Central memory CD8-positive, alpha-beta T cell (primary cell): ENCODE measurements around the gene KAZN.

Experiments used
- ATAC-seq: fragments of 150-1000 bp; cut with Tn5 transposase; replicated peaks from 2 replicates; pipeline ENCODE4 v1.10.0; 2022; ENCODE audit warnings: mild to moderate bottlenecking, moderate FRiP score, moderate number of reproducible peaks; ENCODE audit not compliant: poor library complexity, severe bottlenecking; ENCODE audit errors: extremely low read depth
- DNase-seq, 2 donors: peaks; one replicate each; pipeline ENCODE4 v3.0.0; 2021; ENCODE audit warnings: low spot score in 2 of 2
- H3K27ac Mint-ChIP-seq: one replicate; pipeline ENCODE4 v1.8.0; 2022; ENCODE audit warnings: low read depth, mild to moderate bottlenecking, moderate library complexity, mixed read lengths
- H3K27me3 Mint-ChIP-seq: one replicate; pipeline ENCODE4 v1.8.0; 2022; ENCODE audit warnings: mixed read lengths
- H3K36me3 Mint-ChIP-seq: one replicate; pipeline ENCODE4 v1.8.0; 2022; ENCODE audit warnings: mild to moderate bottlenecking, moderate library complexity, mixed read lengths; ENCODE audit not compliant: insufficient read depth
- H3K4me1 Mint-ChIP-seq: one replicate; pipeline ENCODE4 v1.8.0; 2022; ENCODE audit warnings: mixed read lengths
- H3K4me3 Mint-ChIP-seq: one replicate; pipeline ENCODE4 v1.8.0; 2022; ENCODE audit warnings: mild to moderate bottlenecking, moderate library complexity, mixed read lengths
- H3K9me3 Mint-ChIP-seq: one replicate; pipeline ENCODE4 v1.8.0; 2022; ENCODE audit warnings: mixed read lengths

KAZN gene

DNA sequence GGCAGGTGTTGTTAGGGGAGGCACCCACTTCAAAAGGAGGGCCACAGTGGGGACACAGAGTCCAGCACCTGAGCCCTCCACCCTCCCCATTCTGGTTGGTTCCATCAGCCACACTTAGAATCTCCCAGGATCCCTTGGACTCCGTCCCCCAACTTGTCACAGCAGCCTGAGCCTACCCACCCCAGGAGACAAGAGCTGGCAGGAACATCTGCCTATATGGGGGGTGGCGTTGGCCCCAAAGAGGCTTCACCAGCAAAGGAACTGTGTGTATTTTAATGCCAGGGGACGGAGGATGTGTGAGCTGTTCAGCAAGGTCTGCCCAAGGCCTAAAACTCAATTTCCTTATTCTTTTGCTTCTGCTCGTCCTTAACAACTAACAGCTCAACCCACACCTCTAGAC lies 468.7 kb downstream of the KAZN start:
- DNase-seq (no peak), ATAC-seq (no peak)
- peaks cover 3% of the 10 kb centered on the region for H3K36me3 Mint-ChIP-seq
- H3K9me3 Mint-ChIP-seq: no peaks in the 10 kb centered on the region
- H3K27me3 Mint-ChIP-seq: no peaks in the 10 kb centered on the region
- H3K27ac Mint-ChIP-seq: peak overlapping the region; percentile 64
- H3K4me3 Mint-ChIP-seq: no peak overlapping the region
- H3K4me1 Mint-ChIP-seq: peaks cover 17% of the 10 kb centered on the region

- Mint-ChIP-seq H3K9me3 (no peaks in the 10 kb centered on the region), H3K4me3 (no peak overlapping the region), H3K27me3 (no peaks in the 10 kb centered on the region), H3K27ac (no peak overlapping the region), H3K36me3 (peaks cover 3% of the 10 kb centered on the region), H3K4me1 (peaks cover 17% of the 10 kb centered on the region)
- DNase-seq: no peak
- no peak for ATAC-seq
Observed at GRCh38 chr1:15068152-15068551, 469.7 kb downstream of the KAZN start.

- H3K27ac Mint-ChIP-seq: no peak overlapping the region
- no peak overlapping the region for H3K4me3 Mint-ChIP-seq
- ATAC-seq: no peak
- no peaks in the 10 kb centered on the region for H3K9me3 Mint-ChIP-seq
- no peaks in the 10 kb centered on the region for H3K27me3 Mint-ChIP-seq
- H3K4me1 Mint-ChIP-seq: peaks cover 17% of the 10 kb centered on the region
- H3K36me3 Mint-ChIP-seq: peaks cover 3% of the 10 kb centered on the region
- no peak for DNase-seq
Observed at GRCh38 chr1:15068997-15069396, 470.5 kb downstream of the KAZN start.

DNA sequence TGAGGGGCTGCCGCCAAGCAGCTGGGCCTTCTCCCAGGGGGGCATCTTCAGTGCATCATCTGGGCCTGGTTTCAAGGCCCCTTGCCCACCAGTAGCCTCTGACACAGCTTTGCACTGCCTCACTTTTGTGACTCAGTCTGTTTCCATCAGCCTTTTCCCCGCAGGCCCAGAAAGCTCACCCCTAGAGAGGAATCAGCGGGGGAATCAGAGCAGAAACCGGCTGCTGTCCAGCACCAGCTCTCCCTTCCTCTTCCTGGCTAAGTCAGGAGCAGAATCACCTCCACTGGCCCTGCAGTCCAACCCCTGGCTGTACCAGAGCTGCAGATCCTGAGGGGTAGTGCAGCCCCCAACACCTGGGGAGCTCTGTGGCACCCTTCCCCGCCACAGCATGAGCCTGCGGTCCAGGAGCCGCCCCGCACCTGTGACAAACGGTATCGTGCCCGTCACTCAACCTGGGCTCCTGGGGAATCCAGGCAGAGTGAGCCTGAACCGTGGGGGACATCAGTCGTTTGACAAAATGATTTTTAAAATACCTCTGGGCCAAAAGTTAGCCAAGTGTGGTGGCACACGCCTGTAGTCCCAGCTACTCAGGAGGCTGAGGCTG lies 471.8 kb downstream of the KAZN start:
- no peak overlapping the region for H3K27ac Mint-ChIP-seq
- no peak overlapping the region for H3K4me3 Mint-ChIP-seq
- ATAC-seq: no peak
- H3K9me3 Mint-ChIP-seq: no peaks in the 10 kb centered on the region
- H3K4me1 Mint-ChIP-seq: peaks cover 17% of the 10 kb centered on the region
- no peaks in the 10 kb centered on the region for H3K27me3 Mint-ChIP-seq
- no peak for DNase-seq
- peaks cover 3% of the 10 kb centered on the region for H3K36me3 Mint-ChIP-seq

GRCh38 chr1:15071936-15072335 lies 473.5 kb downstream of the KAZN start:
- no peaks in the 10 kb centered on the region for H3K9me3 Mint-ChIP-seq
- peaks cover 4% of the 10 kb centered on the region for H3K4me1 Mint-ChIP-seq
- no peaks in the 10 kb centered on the region for H3K36me3 Mint-ChIP-seq
- no peak overlapping the region for H3K4me3 Mint-ChIP-seq
- H3K27ac Mint-ChIP-seq: no peak overlapping the region
- DNase-seq: no peak
- no peaks in the 10 kb centered on the region for H3K27me3 Mint-ChIP-seq
- ATAC-seq: no peak

GRCh38 chr1:15073799-15074308 lies 475.4 kb downstream of the KAZN start:
- H3K4me3 Mint-ChIP-seq: no peak overlapping the region
- no peaks in the 10 kb centered on the region for H3K9me3 Mint-ChIP-seq
- ATAC-seq (no peak), DNase-seq (no peak)
- H3K27ac Mint-ChIP-seq: no peak overlapping the region
- peaks cover 2% of the 10 kb centered on the region for H3K36me3 Mint-ChIP-seq
- H3K27me3 Mint-ChIP-seq: peaks cover 17% of the 10 kb centered on the region
- no peaks in the 10 kb centered on the region for H3K4me1 Mint-ChIP-seq

DNA sequence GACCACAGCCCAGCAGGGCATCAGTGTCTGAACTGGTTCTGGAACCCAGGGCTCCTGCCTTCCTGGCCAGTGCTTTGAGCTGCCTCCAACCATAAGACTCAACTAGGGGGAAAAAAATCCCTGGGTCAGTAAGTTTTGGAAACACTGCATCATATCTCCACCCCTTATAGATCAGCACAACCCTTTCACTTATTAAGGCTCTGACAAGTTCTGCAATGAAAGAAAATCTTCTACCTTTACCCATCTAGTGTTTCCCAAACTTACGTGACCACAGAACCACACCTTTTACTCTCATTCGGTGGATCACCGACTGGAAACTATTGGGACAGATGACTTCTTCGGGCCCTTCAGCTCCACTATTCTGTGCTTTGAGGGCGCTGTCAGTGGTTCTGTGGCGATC lies 476.7 kb downstream of the KAZN start:
- H3K4me1 Mint-ChIP-seq: no peaks in the 10 kb centered on the region
- no peak overlapping the region for H3K27ac Mint-ChIP-seq
- H3K36me3 Mint-ChIP-seq: peaks cover 2% of the 10 kb centered on the region
- H3K9me3 Mint-ChIP-seq: no peaks in the 10 kb centered on the region
- DNase-seq (no peak), ATAC-seq (no peak)
- peaks cover 20% of the 10 kb centered on the region for H3K27me3 Mint-ChIP-seq
- no peak overlapping the region for H3K4me3 Mint-ChIP-seq

DNA sequence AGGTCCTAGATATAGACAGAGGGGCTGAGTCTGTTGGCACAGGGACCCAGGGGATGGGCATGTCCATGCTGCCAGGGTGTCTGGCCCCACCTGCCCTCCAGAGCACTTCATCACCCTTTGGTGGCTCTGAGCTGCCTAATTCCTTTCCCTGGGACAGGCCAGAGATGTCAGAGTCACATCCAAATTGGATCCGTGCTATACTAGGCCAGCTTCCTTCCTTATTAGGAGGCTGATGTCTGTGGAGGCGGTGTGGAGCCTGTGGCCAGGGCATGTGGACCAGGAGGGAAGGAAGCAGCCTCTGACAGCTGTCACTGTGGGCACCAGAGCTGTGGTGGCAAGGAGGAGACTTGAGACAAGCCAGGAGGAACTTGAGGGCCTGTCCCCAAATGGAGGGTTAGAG lies 477.3 kb downstream of the KAZN start:
- H3K36me3 Mint-ChIP-seq: peaks cover 2% of the 10 kb centered on the region

GRCh38 chr1:15076807-15077206 lies 478.3 kb downstream of the KAZN start:
- DNase-seq (no peak), ATAC-seq (no peak)
- no peaks in the 10 kb centered on the region for H3K9me3 Mint-ChIP-seq
- no peak overlapping the region for H3K27ac Mint-ChIP-seq
- peaks cover 20% of the 10 kb centered on the region for H3K27me3 Mint-ChIP-seq
- no peak overlapping the region for H3K4me3 Mint-ChIP-seq
- peaks cover 2% of the 10 kb centered on the region for H3K36me3 Mint-ChIP-seq
- no peaks in the 10 kb centered on the region for H3K4me1 Mint-ChIP-seq

More for the DNA sequence above, 477.3 kb downstream of the KAZN start:
- H3K4me3 Mint-ChIP-seq: no peak overlapping the region
- no peak for DNase-seq
- H3K27me3 Mint-ChIP-seq: peaks cover 20% of the 10 kb centered on the region
- H3K9me3 Mint-ChIP-seq: no peaks in the 10 kb centered on the region
- peak overlapping the region; percentile 49 for H3K27ac Mint-ChIP-seq
- ATAC-seq: no peak
- no peaks in the 10 kb centered on the region for H3K4me1 Mint-ChIP-seq

DNA sequence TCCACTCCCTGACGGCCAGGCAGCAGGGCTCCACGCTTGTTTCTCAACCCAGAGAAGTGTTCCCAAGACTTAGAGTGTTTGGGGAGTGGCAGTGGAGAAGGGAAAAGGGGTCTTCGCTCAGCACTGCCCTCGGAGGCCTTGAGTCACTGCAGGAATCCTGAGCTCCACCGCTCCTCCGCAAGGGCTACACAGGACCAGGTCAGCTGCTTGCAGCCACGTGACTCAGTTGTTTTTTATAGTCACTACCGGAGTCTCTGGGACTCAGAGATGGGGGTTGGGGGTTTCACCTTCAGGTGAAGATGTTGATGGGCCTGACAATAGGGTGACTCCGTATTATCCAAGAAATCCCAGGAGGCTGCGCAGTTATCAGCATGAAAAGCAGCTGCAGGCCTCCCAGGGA lies 478.9 kb downstream of the KAZN start:
- Mint-ChIP-seq H3K4me1 (no peaks in the 10 kb centered on the region), H3K27me3 (peaks cover 20% of the 10 kb centered on the region), H3K36me3 (peaks cover 2% of the 10 kb centered on the region), H3K9me3 (no peaks in the 10 kb centered on the region), H3K4me3 (no peak overlapping the region), H3K27ac (no peak overlapping the region)
- DNase-seq: no peak
- ATAC-seq: no peak

- no peaks in the 10 kb centered on the region for H3K9me3 Mint-ChIP-seq
- DNase-seq (no peak), ATAC-seq (no peak)
- H3K4me1 Mint-ChIP-seq: peaks cover 5% of the 10 kb centered on the region
- H3K27ac Mint-ChIP-seq: no peak overlapping the region
- no peak overlapping the region for H3K4me3 Mint-ChIP-seq
- peaks cover 2% of the 10 kb centered on the region for H3K36me3 Mint-ChIP-seq
- H3K27me3 Mint-ChIP-seq: peaks cover 34% of the 10 kb centered on the region
Observed at GRCh38 chr1:15080328-15081007, 482.0 kb downstream of the KAZN start.

- ATAC-seq (no peak), DNase-seq (no peak)
- H3K9me3 Mint-ChIP-seq: no peaks in the 10 kb centered on the region
- H3K27me3 Mint-ChIP-seq: peaks cover 41% of the 10 kb centered on the region
- H3K4me1 Mint-ChIP-seq: peaks cover 5% of the 10 kb centered on the region
- no peak overlapping the region for H3K4me3 Mint-ChIP-seq
- H3K36me3 Mint-ChIP-seq: peaks cover 2% of the 10 kb centered on the region
- H3K27ac Mint-ChIP-seq: no peak overlapping the region
Observed at GRCh38 chr1:15081102-15081501, 482.6 kb downstream of the KAZN start.

GRCh38 chr1:15083578-15083977 lies 485.1 kb downstream of the KAZN start:
- Mint-ChIP-seq H3K27me3 (peaks cover 27% of the 10 kb centered on the region), H3K27ac (no peak overlapping the region), H3K36me3 (no peaks in the 10 kb centered on the region), H3K4me1 (peaks cover 5% of the 10 kb centered on the region), H3K9me3 (no peaks in the 10 kb centered on the region), H3K4me3 (no peak overlapping the region)
- ATAC-seq (no peak), DNase-seq (no peak)
